Measurements from ENCODE around the gene PIGBOS1.

The PIGBOS1 gene

DNA sequence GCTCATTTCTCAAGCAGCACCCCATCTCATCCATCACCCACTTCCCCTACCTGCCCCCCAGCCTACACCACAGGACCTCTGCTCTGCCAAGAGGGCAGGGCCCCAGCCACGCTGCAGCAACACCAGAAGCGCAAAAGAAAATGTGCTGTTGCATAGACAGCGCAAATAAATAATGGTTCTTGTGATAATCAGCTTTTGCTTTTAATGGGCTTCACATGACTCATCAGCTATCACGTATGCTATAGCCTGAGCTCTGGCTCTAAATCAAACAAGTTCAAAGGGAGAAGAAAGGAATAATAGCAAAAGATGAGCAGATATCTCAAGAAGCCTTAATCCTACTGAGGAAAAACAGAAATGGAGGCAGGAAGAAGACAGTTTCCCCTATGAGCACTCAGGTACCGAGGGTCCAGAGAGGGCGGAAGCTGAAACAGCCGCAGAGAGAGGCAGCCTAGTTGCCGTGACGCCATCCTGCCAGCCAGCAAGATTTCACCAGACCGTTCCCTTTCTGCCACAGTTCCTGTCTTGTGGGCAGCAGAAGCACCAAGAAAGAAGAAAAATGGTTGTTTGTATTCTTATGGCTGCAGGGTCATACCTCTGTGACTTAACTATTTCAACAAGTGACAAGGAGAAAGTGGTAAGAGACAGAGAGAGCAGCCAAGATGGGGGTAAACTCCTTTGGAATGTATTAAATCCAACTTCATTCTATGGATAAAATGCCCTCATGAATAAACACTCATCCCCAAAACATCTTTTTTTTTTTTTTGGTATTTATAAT lies 51.3 kb downstream of the PIGBOS1 start:
- H3K27ac ChIP-seq, result peak overlapping the region; percentile 53 to 87 (median 77); a peak in 21 of 22 replicates

More for the DNA sequence above, 51.3 kb downstream of the PIGBOS1 start:
- H3K9me3 ChIP-seq (replicated peaks in 1 of 11), result peaks cover 0 to 6% (median 4%) of the 10 kb centered on the region in 11 experiments; a peak in 8 of 22 replicates
- peak overlapping the region; percentile 40 to 73 (median 68); a peak in 21 of 22 replicates for H3K9ac ChIP-seq
- H4K20me1 ChIP-seq, result no peaks in the 10 kb centered on the region
- no peaks in the 10 kb centered on the region for H3K27me3 ChIP-seq
- H3K36me3 ChIP-seq, result peaks cover 0 to 87% (median 45%) of the 10 kb centered on the region in 11 experiments; a peak in 15 of 22 replicates
- TF ChIP-seq Cebpa-rat (IDR thresholded peaks at IDR 0.05), result peak in 4 of 11 experiments; percentile 31 to 75 (median 58); a peak in 7 of 22 replicates
- peak overlapping the region in 8 of 10 experiments; percentile 3 to 47 (median 20); a peak in 13 of 20 replicates for H3K4me3 ChIP-seq
- peaks cover 20 to 77% (median 47%) of the 10 kb centered on the region in 10 experiments for H3K4me1 ChIP-seq
- peak overlapping the region; percentile 70 to 90 (median 79) for H3K4me2 ChIP-seq

All from BLaER1 treated with 17β-estradiol and CSF1 and Interleukin-3, amounts not matched to agents 10 nM and 100 nM (cell line).